GM11168 (cell line): ENCODE results near the gene AQP3.

Experiments
- in situ Hi-C: fragments of 300-500 bp; cut with MboI; formaldehyde crosslinking; loops from one replicate; pipeline ENCODE4 v1.12.0; 2022; ENCODE audit warnings: low sequenced_read_pairs; ENCODE audit not compliant: unreplicated experiment

The AQP3 gene

GRCh38 chr9:33445389-33446239, 1.8 kb downstream of the AQP3 start:
- in situ Hi-C loops: no loop called here

GRCh38 chr9:33443464-33444154, 3.8 kb downstream of the AQP3 start:
- in situ Hi-C loops: no loop called here

- in situ Hi-C loops: no loop called here
Measured at GRCh38 chr9:33443047-33443446, 4.3 kb downstream of the AQP3 start.

GRCh38 chr9:33442125-33442524, 5.3 kb downstream of the AQP3 start:
- in situ Hi-C loops: no loop called here

GRCh38 chr9:33440609-33441008, 6.8 kb downstream of the AQP3 start:
- in situ Hi-C loops: no loop called here

- in situ Hi-C loops: no loop called here
Measured at GRCh38 chr9:33440204-33440603, 7.2 kb downstream of the AQP3 start.

GRCh38 chr9:33439731-33440130, 7.7 kb downstream of the AQP3 start:
- in situ Hi-C loops: no loop called here

- in situ Hi-C loops: no loop called here
Measured at GRCh38 chr9:33438926-33439680, 8.3 kb downstream of the AQP3 start.

- in situ Hi-C loops: no loop called here
Measured at GRCh38 chr9:33437898-33438297, 9.5 kb downstream of the AQP3 start.

- in situ Hi-C loops: no loop called here
Measured at GRCh38 chr9:33437205-33437604, 10.2 kb downstream of the AQP3 start.

GRCh38 chr9:33436445-33436844, 10.9 kb downstream of the AQP3 start:
- in situ Hi-C loops: no loop called here

- in situ Hi-C loops: no loop called here
Measured at GRCh38 chr9:33435821-33436277, 11.5 kb downstream of the AQP3 start.

- in situ Hi-C loops: no loop called here
Measured at GRCh38 chr9:33434317-33435105, 12.9 kb downstream of the AQP3 start.

- in situ Hi-C loops: no loop called here
Measured at GRCh38 chr9:33433871-33434270, 13.5 kb downstream of the AQP3 start.

GRCh38 chr9:33431420-33431819, 16.0 kb downstream of the AQP3 start:
- in situ Hi-C loops: no loop called here

- in situ Hi-C loops: no loop called here
Measured at GRCh38 chr9:33430942-33431341, 16.5 kb downstream of the AQP3 start.

- in situ Hi-C loops: no loop called here
Measured at GRCh38 chr9:33429256-33429985, 18.0 kb downstream of the AQP3 start.

- in situ Hi-C loops: no loop called here
Measured at GRCh38 chr9:33426843-33427293, 20.5 kb downstream of the AQP3 start.

GRCh38 chr9:33425128-33425533, 22.3 kb downstream of the AQP3 start:
- in situ Hi-C loops: no loop called here
